A673 (cell line): ENCODE results near the gene RGS3.

Experiments
- EZH2 ChIP-seq: fragments of 200-600 bp; sonication (generic); IDR thresholded peaks from 2 replicates; pipeline ENCODE4 v1.6.1; 2017; ENCODE audit warnings: borderline replicate concordance, low read depth, mild to moderate bottlenecking, mixed read lengths, antibody characterized with exemption, low read length; ENCODE audit not compliant: poor library complexity, severe bottlenecking
- TF ChIP-seq, protein P1 (sequence below): fragments of 300-800, 200-600 bp; sonication (generic); conservative IDR thresholded peaks from 2 replicates; pipeline ENCODE4 v1.5.1; 2017; ENCODE audit warnings: low read depth, mild to moderate bottlenecking, antibody characterized with exemption, low read length, moderate library complexity, mixed read lengths

DNA sequence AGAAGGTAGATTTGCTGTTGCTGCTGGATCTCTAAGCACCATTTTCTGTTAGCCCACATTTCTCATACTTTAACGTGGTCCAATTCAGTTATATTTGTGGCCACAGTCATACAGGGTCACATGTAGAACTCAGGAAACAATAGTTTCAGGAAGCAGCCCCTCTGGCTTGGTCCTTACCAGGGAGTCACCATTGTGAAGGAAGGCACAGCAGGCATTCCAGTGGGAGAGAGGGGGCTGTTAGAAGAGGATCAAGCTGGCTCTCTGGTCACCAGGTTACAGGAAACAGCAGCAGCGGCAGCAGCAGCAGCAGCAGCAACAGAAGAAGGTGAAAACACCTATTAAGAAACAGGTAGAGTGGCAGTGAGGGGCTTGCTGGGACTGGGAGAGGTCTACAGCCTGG, 38.5 kb upstream of the RGS3 start:
- TF ChIP-seq, protein P1, sequence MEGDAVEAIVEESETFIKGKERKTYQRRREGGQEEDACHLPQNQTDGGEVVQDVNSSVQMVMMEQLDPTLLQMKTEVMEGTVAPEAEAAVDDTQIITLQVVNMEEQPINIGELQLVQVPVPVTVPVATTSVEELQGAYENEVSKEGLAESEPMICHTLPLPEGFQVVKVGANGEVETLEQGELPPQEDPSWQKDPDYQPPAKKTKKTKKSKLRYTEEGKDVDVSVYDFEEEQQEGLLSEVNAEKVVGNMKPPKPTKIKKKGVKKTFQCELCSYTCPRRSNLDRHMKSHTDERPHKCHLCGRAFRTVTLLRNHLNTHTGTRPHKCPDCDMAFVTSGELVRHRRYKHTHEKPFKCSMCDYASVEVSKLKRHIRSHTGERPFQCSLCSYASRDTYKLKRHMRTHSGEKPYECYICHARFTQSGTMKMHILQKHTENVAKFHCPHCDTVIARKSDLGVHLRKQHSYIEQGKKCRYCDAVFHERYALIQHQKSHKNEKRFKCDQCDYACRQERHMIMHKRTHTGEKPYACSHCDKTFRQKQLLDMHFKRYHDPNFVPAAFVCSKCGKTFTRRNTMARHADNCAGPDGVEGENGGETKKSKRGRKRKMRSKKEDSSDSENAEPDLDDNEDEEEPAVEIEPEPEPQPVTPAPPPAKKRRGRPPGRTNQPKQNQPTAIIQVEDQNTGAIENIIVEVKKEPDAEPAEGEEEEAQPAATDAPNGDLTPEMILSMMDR: no peak
- TF ChIP-seq EZH2: no peak
